AG04450 (cell line): Measurements from ENCODE around the gene ARHGEF17. TPM values are rescaled to one million over a fixed set of nuclear protein-coding genes. Genes with fewer than 3 reads are reported as not detected.

Experiments
- CTCF ChIA-PET: fragments of 300-600, 350-600 bp; formaldehyde crosslinking; extraction: SDS; loops from one replicate; lab custom pipeline; 2022; ENCODE audit warnings: antibody characterized with exemption, inconsistent platforms; lab: Charles Lee
- POLR2A ChIA-PET: fragments of 350-600 bp; formaldehyde crosslinking; extraction: SDS; loops from one replicate; lab custom pipeline; 2021; ENCODE audit warnings: antibody characterized with exemption, inconsistent platforms; lab: Yijun Ruan, JAX
- DNase-seq: peaks from one replicate; pipeline ENCODE4 v3.0.0-alpha.2; 2011; ENCODE audit warnings: low read depth, low spot score
- H3K27ac ChIP-seq: one replicate; pipeline ENCODE4 v1.5.1; 2012; ENCODE audit warnings: low read depth, low read length, control low read depth
- H3K27me3 ChIP-seq: one replicate; pipeline ENCODE4 v1.6.0; 2012; ENCODE audit warnings: low read length; ENCODE audit not compliant: control insufficient read depth, insufficient read depth
- H3K4me3 ChIP-seq: 2 replicates; pipeline ENCODE4 v1.5.1; 2011; ENCODE audit warnings: mild to moderate bottlenecking, low read depth, low read length, control low read depth
- H3K9me3 ChIP-seq: 2 replicates; pipeline ENCODE4 v1.5.1; 2012; ENCODE audit warnings: low read length; ENCODE audit not compliant: control insufficient read depth, insufficient read depth
- CTCF ChIP-seq: IDR thresholded peaks from 2 replicates; pipeline ENCODE4 v1.5.1; 2011; ENCODE audit warnings: low read depth, low read length, control low read depth, inconsistent platforms
- polyA minus RNA-seq: library from RNA; depleted of rRNA, polyadenylated mRNA; stranded (reverse); fragments of >200 nt; gene quantifications from 2 replicates; pipeline ENCODE4 v1.2.3, GENCODE V29; 2011; rRNA and poly(A)+ RNA removed
- polyA plus RNA-seq: library from polyadenylated mRNA; depleted of rRNA; stranded (reverse); fragments of >200 nt; gene quantifications from 2 replicates; pipeline ENCODE4 v1.2.3, GENCODE V29; 2011; rRNA removed

The ARHGEF17 gene
- polyA plus RNA-seq (30.6 and 45.2 TPM in 2 replicates), polyA minus RNA-seq (54.5 and 62.4 TPM in 2 replicates)

DNA sequence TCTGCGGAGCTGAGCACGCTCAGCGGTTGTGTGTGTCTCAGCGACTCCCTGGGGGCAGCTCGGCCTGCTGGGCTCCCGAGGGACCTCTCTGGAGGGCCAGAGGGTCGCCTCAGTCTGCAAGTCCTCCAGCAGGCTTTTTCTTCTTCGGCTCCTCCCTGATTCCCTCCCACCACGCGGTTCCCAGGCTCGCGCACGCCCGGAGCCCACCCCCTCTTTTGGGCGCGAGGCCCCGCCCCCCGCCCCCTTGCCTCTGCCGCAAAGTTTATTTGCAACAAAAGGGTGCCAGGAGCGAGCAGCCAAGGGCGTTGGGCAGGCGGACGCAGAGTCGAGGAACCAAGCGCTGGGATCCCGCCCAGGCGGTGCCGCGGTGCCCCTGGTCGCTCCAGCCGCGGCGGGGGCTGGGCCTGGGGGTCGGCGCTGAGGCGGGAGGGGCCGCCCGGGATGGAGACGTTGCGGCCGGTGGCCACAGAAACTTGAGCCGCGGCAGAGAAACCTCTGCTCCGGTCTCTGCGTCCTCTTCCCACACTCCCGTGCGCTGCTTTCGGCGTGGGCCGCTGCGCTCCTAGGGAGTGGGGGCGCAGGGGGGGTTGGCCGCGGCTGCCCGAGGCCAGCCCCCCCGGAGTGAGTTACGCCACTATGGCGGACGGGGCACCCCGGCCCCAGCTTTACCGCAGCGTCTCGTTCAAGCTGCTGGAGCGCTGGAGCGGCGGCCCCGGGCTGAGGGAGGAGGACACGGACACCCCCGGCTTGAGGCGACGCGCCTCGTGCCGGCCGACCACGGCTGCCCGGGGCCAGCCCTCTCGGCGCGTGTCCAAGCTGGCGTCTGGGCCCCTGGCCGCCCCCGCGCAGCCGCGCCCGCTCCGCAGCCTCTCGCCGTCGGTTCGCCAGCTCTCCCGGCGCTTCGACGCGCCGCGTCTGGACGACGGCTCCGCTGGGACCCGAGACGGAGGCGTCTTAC, at the start of gene ARHGEF17:
Gene ARHGEF17, plus strand, starts transcription at position 274 of the 958 bp plus-strand sequence. Its CDS starts 363 bp downstream, at position 637.
- no peaks in the 10 kb centered on the region for H3K27me3 ChIP-seq
- H3K27ac ChIP-seq = peak within 1 kb of the TSS; percentile 97
- ChIA-PET POLR2A (interaction anchor here (0.6 to 5.3 kb wide), 10 partner anchors 9 to 157 kb away, joined by 3 to 70 read pairs (median 7); no protein-coding TSS in a partner anchor), CTCF (interaction anchor here (1.3 to 5.9 kb wide), 16 partner anchors 7 to 354 kb away, joined by 4 to 137 read pairs (median 12); no protein-coding TSS in a partner anchor)
- no peak for TF ChIP-seq CTCF
- no peak for DNase-seq
- no peaks in the 10 kb centered on the region; the same call in 1 of the 2 replicates for H3K9me3 ChIP-seq
- peak within 1 kb of the TSS; percentile 77 for H3K4me3 ChIP-seq

- no peak for DNase-seq
- no peak overlapping the region for H3K4me3 ChIP-seq
- H3K9me3 ChIP-seq = no peaks in the 10 kb centered on the region
- no peak overlapping the region for H3K27ac ChIP-seq
- no peak for TF ChIP-seq CTCF
- ChIA-PET POLR2A (no interaction called here), CTCF (interaction anchor here (1.6 to 1.8 kb wide), 2 partner anchors 29 to 92 kb away, joined by 3 to 5 read pairs; no protein-coding TSS in a partner anchor)
- no peaks in the 10 kb centered on the region for H3K27me3 ChIP-seq
These were observed 48.5 kb upstream of the ARHGEF17 start for GRCh38 chr11:73259406-73260126.

DNA sequence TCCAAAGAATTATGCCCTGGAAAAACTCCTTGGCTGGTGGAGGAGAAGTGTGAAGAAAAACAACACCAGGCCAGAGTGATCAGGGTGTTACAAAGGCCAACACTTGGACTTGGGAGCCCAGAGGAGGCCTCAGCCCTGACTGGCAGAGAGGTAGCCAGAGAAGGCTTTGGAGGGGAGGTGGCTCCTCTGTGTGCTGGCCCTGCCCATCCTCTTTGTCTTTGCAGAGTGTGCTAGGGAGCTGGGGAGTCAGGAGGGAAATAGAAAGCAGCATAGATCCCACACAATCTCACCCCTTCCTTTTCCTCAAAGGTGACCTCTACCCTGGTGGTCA, 48.0 kb upstream of the ARHGEF17 start:
- CTCF ChIA-PET = interaction anchor here (1.8 kb wide), 1 partner anchor 91 kb away, joined by 5 read pairs; no protein-coding TSS in a partner anchor
- no peak overlapping the region for H3K4me3 ChIP-seq
- peaks cover 3% of the 10 kb centered on the region for H3K27me3 ChIP-seq
- no peak for DNase-seq
- no peaks in the 10 kb centered on the region for H3K9me3 ChIP-seq
- no peak for TF ChIP-seq CTCF
- POLR2A ChIA-PET = no interaction called here
- H3K27ac ChIP-seq = no peak overlapping the region

DNA sequence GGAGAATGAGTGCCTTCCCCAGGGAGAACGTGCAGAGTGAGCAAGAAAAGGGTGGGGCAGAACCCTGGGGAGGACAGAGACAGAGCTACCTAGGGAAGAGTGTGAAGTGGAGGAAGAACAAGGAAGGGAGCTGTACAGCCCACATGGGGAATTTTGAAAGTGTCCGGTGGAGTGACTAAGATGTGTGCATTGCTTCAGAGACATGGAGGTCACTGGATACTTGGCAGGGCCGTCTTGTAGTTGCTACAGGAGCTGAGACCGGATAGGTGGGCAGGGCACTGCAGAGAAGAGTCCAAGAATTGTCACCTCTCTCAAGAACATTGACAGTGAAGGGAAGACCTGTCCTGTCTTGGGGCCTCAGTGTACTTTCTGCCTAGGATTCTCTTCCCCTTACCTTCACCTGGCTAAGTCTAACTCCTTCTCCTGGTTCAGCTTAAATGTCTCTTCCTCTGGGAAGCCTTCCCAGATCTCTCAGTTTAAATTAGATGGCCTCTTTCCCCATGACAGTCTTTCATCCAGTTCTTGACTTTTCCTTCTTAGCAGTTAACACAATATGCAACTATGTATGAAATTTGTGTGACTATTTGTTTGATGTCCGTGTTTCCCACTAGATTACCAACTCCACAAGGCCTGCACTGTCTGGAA, 45.1 kb upstream of the ARHGEF17 start:
- Histone ChIP-seq H3K9me3 (no peaks in the 10 kb centered on the region), H3K4me3 (no peak overlapping the region), H3K27ac (no peak overlapping the region), H3K27me3 (peaks cover 26% of the 10 kb centered on the region)
- TF ChIP-seq CTCF = no peak
- no peak for DNase-seq
- ChIA-PET CTCF (interaction anchor here (0.8 to 1.8 kb wide), 7 partner anchors 20 to 535 kb away, joined by 3 to 7 read pairs (median 3); no protein-coding TSS in a partner anchor), POLR2A (no interaction called here)
